HUES6 (cell line): ENCODE data around the gene ROMO1.

Experiments
- H3K27ac ChIP-seq: 2 replicates; pipeline ENCODE4 v1.7.0; 2013; ENCODE audit warnings: low read depth, mild to moderate bottlenecking, low read length, inconsistent platforms
- H3K27me3 ChIP-seq: 2 replicates; pipeline ENCODE4 v1.6.1; 2013; ENCODE audit warnings: low read length; ENCODE audit not compliant: control insufficient read depth, insufficient read depth
- H3K36me3 ChIP-seq: 2 replicates; pipeline ENCODE4 v1.6.1; 2013; ENCODE audit warnings: low read length; ENCODE audit not compliant: control insufficient read depth, insufficient read depth
- H3K4me1 ChIP-seq: 2 replicates; pipeline ENCODE4 v1.6.1; 2013; ENCODE audit warnings: low read length; ENCODE audit not compliant: control insufficient read depth, insufficient read depth
- H3K4me3 ChIP-seq: 2 replicates; pipeline ENCODE4 v1.5.1; 2013; ENCODE audit warnings: low read depth, low read length
- H3K9ac ChIP-seq: one replicate; pipeline ENCODE4 v1.6.1; 2013; ENCODE audit warnings: mild to moderate bottlenecking, low read length
- H3K9me3 ChIP-seq: 2 replicates; pipeline ENCODE4 v1.6.1; 2013; ENCODE audit warnings: low read depth, low read length; ENCODE audit not compliant: control insufficient read depth, insufficient read depth

The ROMO1 gene

DNA sequence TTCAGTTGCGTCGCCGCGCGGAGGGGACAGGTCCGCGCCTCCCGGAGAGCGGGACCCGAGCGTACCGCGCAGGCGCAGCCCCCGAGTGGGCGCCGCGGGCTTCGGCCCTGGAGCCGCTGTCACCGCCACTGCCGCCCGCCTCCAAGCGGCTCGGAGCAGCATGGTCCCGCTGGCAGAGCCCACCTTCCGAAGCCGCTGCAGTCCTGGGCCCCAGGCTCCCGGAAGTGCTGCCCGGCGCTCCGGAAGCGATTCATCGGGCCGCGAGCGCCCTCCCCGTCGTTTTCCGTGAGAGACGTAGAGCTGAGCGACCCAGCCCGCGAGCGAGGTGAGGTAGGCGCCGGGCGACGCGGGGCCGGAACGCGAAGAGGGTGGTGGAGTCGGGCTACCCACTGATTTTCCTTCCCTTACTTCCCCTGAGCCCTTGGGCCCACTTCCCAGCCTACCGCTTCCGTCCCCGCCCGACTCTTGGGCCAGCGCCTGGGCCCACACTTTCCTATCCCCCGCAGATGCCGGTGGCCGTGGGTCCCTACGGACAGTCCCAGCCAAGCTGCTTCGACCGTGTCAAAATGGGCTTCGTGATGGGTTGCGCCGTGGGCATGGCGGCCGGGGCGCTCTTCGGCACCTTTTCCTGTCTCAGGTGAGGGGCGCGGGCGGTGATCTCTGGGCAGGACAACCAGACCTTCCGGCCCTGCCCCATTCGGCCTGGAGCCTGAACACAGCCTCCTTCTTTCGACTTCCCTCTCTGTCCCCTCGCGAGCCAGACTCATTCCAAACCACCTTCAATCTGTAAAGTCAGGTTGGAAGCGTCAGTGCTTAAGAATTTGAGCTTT lies at the start of gene ROMO1, which contains the start of gene NFS1:
Gene ROMO1 (plus strand): TSS at position 279 of the 830 bp plus-strand sequence. CDS start 228 bp downstream, at position 507.
Gene NFS1 (minus strand): TSS at position 226 of the 830 bp plus-strand sequence. CDS start 64 bp downstream, at position 162.
- Histone ChIP-seq H3K36me3 (peaks cover 40% of the 10 kb centered on the region), H3K9me3 (no peaks in the 10 kb centered on the region), H3K27ac (peak within 1 kb of the TSS; percentile 95), H3K27me3 (no peaks in the 10 kb centered on the region), H3K4me1 (peaks cover 8% of the 10 kb centered on the region; the same call in 1 of the 2 replicates), H3K4me3 (peak within 1 kb of the TSS; percentile 96), H3K9ac (peak within 1 kb of the TSS; percentile 100)

DNA sequence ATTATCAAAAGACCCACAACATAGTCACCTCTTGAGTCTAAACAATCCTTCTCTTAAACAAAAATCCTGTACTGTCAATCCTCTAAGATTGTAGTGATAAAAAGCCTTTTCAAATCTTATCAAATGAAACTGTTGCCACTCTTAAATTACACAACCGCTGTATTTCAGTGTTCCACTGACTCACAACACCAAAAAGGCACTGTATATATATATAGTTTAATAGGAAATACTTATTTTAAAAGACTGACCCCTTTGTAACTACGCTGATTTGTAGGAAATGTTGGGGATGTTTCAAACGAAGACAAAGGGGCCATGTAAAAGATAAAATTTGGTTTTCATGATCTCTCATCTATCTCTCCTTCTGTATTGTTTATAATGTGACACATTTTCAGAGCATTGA lies 48.6 kb upstream of the ROMO1 start:
- Histone ChIP-seq H3K36me3 (peaks cover 47% of the 10 kb centered on the region), H3K4me3 (no peak overlapping the region), H3K27ac (no peak overlapping the region), H3K9me3 (no peaks in the 10 kb centered on the region), H3K9ac (no peak overlapping the region), H3K27me3 (no peaks in the 10 kb centered on the region), H3K4me1 (no peaks in the 10 kb centered on the region)

DNA sequence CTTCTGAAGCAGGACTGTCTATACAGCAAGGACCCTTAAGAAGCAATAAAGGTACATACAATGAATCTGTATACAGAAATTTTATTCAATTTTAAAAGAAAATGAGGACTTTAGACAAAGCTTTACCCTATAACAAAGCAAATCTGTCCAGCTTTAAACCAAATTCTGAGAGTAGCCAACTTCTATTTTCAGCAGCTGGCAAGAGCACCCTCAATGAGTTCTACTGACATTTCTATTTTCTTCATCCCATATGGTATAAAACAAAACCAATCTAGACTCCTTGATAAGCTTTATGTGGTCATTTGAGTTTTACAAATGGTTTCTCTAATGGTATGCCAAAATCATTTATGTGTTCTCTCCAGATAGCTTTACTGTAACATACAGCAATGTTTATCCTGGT lies 47.2 kb upstream of the ROMO1 start:
- no peak overlapping the region for H3K27ac ChIP-seq
- no peaks in the 10 kb centered on the region for H3K9me3 ChIP-seq
- H3K27me3 ChIP-seq: no peaks in the 10 kb centered on the region
- H3K36me3 ChIP-seq: peaks cover 55% of the 10 kb centered on the region
- no peak overlapping the region for H3K4me3 ChIP-seq
- H3K4me1 ChIP-seq: no peaks in the 10 kb centered on the region
- no peak overlapping the region for H3K9ac ChIP-seq

DNA sequence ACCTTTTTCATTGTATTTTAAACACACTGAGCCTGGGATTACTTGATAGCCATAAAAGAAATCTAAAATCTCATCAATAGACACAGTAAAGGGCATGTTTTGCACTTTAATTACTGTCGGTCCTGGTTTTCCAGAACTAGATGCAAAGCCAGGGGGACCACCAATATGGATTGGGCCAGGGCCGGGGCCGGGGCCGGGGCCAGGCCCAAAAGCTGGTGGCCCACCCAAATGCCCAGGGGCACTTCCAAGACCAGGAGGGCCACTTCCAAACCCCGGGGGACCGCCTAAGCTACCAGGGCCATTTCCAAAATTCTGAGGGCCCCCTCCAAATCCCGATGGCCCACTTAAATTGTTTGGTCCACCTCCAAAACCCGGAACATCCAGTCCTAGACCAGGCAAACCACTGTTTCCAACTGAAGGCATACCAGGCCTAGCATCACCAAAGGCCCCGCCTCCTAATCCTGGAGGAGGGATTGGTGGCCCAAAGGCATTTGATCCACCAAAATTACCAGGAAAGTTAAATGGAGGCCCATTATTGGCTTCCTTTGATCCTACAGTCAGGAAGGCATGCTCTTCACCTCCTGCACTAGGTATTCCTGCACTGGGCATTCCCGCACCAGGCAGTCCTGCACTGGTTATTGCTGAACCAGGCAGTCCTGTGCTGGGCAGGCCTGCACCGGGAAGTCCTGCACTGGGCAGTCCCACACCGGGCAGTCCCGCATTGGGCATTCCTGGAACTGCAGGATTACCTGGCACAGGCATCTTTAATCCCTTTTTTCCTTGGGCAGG lies 46.4 kb upstream of the ROMO1 start:
- H3K9me3 ChIP-seq: no peaks in the 10 kb centered on the region
- H3K4me1 ChIP-seq: no peaks in the 10 kb centered on the region
- no peak overlapping the region for H3K9ac ChIP-seq
- H3K4me3 ChIP-seq: no peak overlapping the region
- H3K27me3 ChIP-seq: no peaks in the 10 kb centered on the region
- peaks cover 61% of the 10 kb centered on the region for H3K36me3 ChIP-seq
- H3K27ac ChIP-seq: no peak overlapping the region

DNA sequence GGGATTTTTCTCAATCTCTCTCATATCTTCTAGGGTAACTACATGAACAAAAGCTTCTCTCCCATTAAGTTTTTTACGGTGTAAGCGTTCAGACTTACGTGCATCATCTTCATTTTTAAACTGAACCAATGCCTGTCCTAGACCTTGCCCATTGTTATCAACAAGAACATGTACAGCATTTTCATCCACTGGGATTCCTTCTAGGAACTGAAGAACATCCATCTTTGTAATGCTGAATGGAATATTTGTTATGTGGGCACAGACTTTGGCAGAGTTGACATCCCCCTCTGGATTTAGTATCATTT lies 45.8 kb upstream of the ROMO1 start:
- H3K27ac ChIP-seq: no peak overlapping the region
- H3K4me3 ChIP-seq: no peak overlapping the region
- H3K36me3 ChIP-seq: peaks cover 61% of the 10 kb centered on the region
- no peaks in the 10 kb centered on the region for H3K27me3 ChIP-seq
- H3K4me1 ChIP-seq: no peaks in the 10 kb centered on the region
- no peaks in the 10 kb centered on the region for H3K9me3 ChIP-seq
- no peak overlapping the region for H3K9ac ChIP-seq

DNA sequence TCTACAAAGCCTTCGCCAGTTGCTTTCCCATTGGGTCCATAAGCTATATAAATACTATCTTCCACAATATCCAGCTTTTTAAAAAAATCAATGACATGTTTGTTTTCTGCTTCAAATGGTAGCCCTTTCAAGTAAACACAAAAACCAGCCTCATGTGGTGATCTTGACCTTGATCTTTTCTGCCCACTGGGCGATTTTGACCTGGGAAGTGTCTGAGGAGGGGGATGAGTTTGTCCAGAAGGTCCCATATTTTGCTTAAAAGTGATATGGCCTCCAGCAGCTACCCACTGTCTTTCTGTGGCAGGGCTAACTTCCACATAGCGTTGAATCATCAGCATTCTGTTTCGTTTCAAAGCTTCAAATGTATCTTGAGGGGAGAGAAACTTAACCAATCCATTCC lies 45.3 kb upstream of the ROMO1 start:
- Histone ChIP-seq H3K4me3 (no peak overlapping the region), H3K4me1 (no peaks in the 10 kb centered on the region), H3K9ac (no peak overlapping the region), H3K27me3 (no peaks in the 10 kb centered on the region), H3K9me3 (no peaks in the 10 kb centered on the region), H3K36me3 (peaks cover 61% of the 10 kb centered on the region), H3K27ac (no peak overlapping the region)

DNA sequence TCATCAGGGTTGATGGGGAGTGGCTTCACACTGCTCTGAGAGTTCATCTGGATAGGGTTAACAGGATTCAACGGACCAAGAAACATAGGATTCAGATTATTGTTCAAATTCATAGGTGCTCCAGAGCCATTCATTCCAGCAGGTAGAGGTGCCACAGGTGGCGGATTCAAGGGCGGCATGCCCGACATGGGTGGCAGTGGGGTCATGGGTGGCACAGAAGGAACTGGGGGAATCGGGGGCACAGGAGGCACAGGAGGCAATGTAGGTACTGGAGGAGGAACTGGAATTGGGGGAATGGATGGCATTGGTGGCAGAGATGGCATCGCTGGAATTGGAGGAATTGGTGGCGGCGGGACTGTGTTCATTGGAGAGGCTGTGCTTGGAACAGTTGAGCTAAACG lies 44.8 kb upstream of the ROMO1 start:
- no peak overlapping the region for H3K9ac ChIP-seq
- H3K4me1 ChIP-seq: no peaks in the 10 kb centered on the region
- no peaks in the 10 kb centered on the region for H3K9me3 ChIP-seq
- H3K27ac ChIP-seq: no peak overlapping the region
- no peak overlapping the region for H3K4me3 ChIP-seq
- H3K27me3 ChIP-seq: no peaks in the 10 kb centered on the region
- H3K36me3 ChIP-seq: peaks cover 61% of the 10 kb centered on the region

DNA sequence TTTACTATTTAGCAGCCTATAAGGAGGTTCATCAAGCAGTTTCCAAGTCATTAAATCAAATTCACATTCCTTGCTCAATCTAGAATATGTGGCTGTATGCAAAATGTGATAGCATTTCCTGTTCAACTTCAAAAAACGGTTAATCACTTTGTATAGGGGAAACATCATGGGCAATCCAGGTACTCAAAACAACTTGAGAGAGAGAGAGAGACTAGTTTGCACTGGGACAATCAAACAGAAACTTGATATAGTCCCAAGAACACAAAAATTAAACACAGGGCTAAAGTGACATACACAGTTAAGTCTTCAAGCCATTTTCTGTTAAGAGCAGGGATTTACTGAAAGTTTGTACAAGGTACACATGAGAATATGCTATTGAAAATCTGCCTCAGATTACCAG lies 41.9 kb upstream of the ROMO1 start:
- H3K27ac ChIP-seq: no peak overlapping the region

DNA sequence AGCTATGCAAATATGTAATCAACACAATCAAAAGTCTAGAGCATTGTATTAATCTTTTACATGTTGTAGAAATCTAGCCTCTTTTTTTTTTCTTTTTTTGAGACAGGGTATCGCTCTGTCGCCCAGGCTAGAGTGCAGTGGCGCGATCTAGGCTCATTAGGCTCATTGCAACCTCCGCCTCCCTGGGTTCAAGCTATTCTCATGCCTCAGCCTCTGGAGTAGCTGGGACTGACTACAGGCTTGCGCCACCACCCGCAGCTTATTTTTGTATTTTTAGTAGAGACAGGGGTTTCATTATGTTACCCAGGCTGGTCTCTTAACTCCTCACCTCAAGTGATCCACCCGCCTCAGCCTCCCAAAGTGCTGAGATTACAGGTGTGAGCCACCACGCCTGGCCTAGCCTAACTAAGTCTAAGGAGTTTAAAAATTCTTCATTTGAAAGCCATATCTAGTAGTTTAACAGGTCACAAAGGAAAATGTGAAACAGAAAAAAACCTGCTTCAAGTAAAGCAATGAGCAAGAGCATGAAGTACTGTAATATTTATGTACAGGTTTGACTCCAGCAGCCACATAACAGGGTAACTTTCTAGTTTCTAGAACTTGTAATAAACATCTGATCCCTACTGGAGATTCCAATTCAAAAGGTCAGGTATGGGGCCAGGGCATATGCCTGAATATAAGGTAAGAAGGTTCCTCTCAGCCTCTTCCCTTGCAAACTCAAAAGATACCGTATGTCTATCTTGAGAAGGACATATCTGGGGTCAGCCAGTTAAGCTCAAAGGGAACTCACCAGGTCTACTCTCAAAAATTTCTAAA lies 38.9 kb upstream of the ROMO1 start:
- Histone ChIP-seq H3K4me3 (no peak overlapping the region), H3K4me1 (peaks cover 17% of the 10 kb centered on the region), H3K36me3 (peaks cover 17% of the 10 kb centered on the region), H3K27ac (no peak overlapping the region), H3K9ac (no peak overlapping the region), H3K27me3 (no peaks in the 10 kb centered on the region), H3K9me3 (no peaks in the 10 kb centered on the region; the same call in 1 of the 2 replicates)

More for the DNA sequence above, 41.9 kb upstream of the ROMO1 start:
- Histone ChIP-seq H3K4me3 (no peak overlapping the region), H3K9ac (no peak overlapping the region), H3K27me3 (no peaks in the 10 kb centered on the region), H3K36me3 (peaks cover 46% of the 10 kb centered on the region), H3K9me3 (no peaks in the 10 kb centered on the region; the same call in 1 of the 2 replicates), H3K4me1 (peaks cover 13% of the 10 kb centered on the region)

DNA sequence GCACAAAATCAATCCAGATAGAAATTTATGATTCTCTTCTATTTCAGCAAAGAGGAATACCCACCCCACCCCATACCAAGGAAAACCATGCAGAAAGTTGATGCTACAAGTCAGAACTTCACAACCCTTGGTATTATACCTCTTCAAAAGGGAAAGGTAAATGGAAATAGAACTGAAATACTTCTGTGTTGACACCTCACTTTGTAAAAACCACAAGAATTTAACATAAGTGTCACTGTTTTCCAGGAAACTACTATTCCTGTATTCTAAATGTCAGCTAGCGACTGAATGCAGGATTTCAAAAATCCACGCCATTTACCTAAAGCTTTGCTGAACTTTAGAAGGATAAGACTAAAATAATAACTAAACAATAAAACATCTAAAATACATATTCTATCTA lies 38.2 kb upstream of the ROMO1 start:
- Histone ChIP-seq H3K27me3 (no peaks in the 10 kb centered on the region), H3K4me1 (peaks cover 17% of the 10 kb centered on the region), H3K36me3 (peaks cover 11% of the 10 kb centered on the region; the same call in 1 of the 2 replicates), H3K9me3 (no peaks in the 10 kb centered on the region; the same call in 1 of the 2 replicates), H3K27ac (no peak overlapping the region), H3K4me3 (peak overlapping the region; percentile 86; the same call in 1 of the 2 replicates), H3K9ac (no peak overlapping the region)
